ENCODE results near the gene GNA15.

The GNA15 gene

DNA sequence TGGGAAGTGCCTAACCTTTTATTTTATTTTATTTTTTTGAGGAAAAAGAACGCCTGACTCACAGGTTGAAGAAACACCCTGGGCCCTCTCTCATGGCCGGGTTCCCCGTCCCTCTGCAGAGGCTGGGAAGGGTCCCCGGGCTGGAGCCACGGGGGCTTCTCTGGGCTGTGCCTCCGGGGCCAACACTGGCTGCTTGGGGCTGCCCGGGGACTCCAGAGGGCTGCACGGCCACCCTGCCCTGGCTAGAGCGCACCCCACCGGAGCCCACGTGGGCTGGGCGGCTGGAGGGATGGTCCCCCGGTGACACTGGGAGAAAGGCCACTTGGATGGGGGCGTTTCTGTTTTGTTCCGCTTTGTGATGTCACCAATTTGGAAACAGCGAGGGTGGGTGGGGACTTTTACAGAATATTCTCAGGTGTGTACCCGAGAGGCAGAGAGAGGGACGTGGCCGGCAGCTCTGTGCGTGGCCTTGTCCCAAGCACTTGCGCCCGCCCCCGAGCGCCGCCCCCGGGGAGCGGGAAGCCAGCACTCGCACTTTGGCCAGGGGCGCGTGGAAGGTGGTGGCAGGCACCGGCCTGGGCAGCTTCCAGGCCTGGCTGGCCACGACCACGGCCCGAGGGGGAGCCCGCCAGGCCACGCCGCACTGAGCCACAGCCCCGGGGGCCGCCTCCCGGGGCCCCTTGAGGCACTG lies 13.9 kb upstream of the GNA15 start:
- FAIRE-seq: no peak

DNA sequence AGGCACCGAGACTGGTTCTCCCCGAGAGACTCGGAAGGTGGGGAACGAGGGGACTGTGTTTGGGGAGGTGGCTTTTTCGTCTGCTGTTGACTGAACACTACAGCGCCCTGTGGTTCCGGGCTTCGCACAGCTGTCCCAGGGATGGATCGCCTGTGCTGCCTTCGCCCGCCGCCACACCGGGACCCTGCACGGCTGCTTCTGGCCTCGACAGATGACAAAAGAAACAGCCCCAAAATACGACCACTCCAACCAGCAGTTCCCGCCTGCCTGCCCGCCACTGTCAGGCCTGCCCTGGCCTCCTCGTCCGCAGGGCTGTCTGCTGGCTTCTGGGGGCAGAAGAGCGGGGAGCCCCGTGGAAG lies 13.3 kb upstream of the GNA15 start:
- no peak for FAIRE-seq

DNA sequence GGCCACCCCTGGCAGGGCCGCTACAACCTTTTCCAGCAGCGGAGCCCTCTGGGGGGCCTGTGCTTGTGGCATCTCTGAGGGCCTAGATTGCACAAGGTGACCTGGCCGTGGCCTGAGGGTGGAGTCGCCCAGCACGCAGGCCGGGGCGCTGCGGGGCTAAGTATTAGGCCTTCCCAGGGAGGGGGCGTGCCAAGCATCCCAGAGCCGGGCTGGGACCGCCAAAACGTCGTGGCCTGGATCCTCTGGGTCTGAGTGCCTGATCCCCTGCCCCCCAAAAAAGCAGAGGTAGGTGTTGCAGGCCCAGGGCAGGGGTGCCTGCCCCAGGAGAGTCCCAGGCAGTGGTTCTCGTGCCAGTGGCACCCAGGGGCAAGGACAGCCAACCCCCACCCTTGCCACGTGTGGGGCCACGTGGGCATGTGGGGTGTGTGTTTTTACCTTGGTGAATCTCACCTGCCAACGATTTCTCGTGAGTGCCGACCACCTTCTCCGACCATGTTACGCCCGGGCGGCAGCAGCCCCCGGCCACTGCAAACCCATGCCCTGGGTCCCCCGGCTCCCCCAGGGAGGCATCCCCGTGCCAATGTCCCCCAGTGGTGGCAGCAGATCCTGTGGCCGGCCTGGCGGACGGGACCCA lies 12.6 kb upstream of the GNA15 start:
- no peak for FAIRE-seq

DNA sequence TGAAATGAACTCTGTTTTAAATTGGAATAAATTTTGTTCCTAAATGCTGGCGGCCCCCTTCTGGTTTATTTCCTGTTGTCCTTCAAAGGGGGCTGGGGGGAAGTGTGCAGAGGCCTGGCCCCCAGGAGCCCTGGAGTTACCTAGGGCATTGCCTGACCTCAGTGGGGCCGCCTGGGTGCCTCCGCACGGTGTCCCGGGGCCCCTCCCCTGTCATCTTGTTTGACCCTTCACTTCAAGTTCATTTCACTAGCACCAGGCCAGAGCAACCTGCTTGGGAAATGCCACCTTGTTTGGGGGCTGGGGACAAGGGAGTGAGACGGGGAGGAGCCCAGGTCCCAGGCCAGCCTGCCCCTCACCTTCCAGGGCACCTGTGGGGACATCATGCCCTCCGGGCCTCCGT lies 11.9 kb upstream of the GNA15 start:
- no peak for FAIRE-seq

DNA sequence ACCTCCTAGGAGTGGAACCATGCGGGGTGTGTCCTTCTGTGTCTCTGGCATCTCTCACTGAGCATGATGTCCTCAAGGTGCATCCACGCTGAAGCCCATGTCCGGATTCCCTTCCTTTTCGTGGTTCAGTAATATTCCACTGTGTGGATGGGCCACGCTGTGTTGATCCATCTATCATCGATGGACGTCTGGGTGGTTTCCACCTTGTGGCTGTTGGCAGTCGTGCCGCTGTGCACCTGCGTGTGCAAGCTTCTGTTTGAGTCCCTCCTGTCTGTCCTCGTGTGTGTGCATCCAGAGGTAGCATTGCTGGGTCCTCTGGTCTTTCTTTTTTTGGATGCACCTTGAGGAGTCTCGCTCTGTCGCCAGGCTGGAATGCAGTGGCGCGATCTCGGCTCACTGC lies 11.2 kb upstream of the GNA15 start:
- no peak for FAIRE-seq

DNA sequence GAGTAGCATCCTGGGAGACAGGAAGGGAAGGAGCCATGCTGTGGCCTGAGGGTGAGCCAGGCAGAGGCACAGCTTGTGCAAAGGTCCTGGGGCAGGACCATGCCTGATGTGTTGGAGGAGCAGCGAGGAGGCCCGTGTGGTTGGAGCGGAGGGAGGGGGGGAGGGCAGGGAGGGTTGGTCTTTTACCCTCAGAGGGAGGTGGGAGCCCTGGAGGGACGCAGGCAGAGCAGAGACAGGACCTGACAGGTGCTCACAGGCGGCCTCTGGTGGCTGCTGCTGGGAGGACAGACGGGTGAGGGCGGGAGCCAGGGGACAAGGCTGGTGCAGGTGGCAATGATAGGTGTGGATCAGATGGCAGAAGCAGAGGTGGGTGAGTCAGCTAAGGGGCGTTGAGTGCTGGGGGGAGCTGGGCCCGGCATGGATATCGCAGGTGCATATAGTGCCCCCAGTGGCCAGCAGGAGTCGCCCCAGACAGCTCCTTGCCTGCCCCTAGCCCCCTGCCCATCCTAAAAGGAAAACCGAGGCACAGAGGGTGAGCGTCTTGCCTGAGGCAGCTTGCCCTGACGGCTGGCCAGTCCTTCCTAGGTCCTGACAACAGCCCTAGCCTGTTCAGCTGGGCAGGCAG lies 9.8 kb upstream of the GNA15 start:
- no peak for FAIRE-seq

DNA sequence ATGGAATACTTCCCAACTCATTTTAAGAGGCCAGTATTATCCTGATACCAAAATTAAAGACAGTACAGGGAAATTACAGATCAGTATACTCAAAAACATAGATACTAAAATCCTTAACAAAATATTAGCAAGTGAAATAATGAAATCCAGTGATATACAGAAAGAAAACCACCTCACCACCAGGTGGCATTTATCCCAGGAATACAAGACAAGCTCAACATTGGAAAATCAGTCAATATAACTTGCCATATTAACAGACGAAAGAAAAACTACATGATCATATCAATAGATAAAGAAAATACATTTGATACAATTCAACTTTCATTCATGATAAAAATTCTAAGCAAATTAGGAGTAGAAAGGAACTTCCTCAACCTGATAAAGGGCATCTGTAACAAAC lies 6.7 kb upstream of the GNA15 start:
- FAIRE-seq: no peak

DNA sequence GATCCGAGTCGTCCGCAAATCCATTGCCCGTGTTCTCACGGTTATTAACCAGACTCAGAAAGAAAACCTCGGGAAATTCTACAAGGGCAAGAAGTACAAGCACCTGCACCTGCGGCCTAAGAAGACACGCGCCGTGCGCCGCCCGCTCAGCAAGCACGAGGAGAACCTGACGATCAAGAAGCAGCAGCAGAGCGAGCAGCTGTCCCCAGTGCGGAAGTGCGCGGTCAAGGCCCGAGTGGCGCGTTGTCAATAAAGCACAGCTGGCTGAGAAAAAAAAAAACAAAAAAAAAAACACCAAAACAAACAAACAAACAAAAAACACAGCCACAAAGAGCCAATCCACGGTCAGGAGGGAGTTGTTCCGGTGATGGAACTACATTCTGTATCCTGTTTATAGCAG lies 4.7 kb upstream of the GNA15 start:
- no peak for FAIRE-seq

DNA sequence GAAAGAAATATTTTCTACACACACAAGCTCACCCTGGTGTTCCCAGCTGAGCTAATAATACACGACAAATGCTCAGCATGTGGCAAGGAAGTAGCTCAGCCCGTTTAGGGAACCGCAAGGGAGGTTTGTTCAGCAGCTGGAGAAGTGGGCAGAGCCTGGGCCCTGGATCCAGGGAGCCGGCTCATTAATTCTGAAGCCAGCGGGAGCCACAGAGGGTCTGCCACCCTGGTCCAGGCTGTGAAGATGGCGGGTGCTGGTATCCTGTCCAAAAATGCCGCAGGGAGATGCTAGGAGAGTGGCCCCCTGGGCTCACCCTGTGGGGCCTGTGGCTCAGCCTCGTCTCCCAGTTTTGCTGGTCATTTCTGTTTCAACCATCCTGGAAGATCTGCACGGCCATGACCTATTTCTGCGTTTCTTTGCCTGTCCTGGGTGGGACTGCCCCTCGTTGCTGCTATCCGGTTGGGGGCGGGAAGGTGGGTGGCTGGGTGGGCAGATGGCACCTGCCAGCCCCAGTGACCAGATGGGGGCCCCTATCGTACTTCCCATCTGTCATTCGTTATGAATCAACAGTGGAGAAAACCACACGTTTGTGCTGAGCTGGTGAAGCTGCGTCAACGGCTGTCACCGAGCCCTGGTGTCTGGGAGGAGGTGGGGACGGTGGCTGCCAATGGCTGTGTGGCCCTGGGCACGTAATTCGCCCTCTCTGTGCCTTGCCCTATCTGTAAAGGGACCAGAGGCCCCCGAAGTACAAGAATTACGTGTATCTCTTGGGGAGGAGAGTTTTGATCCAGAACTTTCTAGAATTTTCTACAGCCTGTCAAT lies 2.7 kb upstream of the GNA15 start:
- no peak for FAIRE-seq

DNA sequence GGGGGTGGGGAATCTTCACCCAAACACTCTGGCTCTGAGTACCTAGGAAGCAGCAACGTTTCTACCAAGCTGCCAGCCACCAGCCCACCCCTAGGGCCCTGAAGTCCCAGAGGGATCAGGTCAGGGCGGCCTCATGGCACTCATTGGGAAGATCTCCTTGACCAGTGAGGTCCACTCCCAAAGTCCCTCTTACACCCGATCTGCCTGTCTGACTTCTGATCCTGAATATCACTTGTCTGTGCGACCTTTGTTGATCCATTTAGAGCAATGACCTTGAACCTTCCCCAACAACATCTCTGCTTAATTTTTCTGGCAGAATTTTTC lies 2.1 kb upstream of the GNA15 start:
- FAIRE-seq: no peak

DNA sequence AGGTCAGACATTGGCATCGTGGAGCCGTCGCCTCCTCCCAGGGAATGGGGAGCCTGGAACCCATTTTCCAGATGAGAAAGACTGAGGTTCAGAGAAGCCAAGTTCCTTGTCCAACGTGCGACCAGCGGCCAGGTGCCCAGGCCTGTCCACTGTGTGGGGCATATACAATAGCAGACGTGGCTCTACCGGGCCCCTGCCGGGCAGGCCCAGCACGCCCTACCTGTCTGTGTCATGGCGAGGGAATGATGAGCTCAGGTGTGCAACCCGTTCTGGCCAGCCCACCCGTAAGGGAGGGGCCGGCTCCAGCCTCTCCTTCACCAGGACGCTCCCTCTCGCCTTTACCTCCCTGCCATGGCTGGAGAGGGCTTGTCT lies 837 bp downstream of the GNA15 start:
- FAIRE-seq: no peak

DNA sequence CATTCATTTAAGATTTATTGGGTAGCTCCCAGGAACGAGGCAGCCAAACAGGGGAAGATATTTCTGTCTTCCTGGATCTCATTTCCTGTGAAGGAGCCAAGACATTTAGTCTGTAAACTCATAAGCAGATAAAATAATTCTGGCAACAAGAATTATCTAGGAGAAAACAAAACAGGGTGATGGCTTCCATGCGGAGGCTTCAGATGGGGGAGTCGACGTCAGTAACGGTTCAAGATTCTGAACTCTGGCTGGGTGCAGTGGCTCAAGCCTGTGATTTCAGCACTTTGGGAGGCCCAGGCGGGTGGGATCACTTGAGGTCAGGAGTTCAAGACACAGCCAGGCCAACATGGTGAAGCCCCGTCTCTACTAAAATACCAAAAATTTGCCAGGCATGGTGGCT lies 1.3 kb downstream of the GNA15 start:
- FAIRE-seq: no peak

DNA sequence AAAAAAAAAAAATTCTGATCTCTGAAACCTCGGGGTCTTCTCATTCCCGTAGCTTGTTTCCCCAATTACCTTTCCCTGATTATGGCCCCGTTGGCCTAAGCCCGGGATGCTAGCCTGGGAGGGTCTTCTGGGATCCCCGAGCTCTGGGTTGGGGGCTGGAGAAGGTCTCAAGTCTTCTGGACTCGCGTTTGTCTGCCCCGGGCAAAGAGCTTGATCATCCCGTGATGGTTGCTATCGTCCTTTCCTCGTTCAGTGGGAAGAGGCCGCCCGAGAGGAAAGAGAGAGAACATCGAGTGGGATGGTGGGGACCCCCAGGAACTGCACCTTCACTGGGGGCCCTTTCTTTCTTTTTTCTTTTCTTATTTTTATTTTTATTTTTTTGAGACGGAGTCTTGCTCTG lies 2.4 kb downstream of the GNA15 start:
- no peak for FAIRE-seq

DNA sequence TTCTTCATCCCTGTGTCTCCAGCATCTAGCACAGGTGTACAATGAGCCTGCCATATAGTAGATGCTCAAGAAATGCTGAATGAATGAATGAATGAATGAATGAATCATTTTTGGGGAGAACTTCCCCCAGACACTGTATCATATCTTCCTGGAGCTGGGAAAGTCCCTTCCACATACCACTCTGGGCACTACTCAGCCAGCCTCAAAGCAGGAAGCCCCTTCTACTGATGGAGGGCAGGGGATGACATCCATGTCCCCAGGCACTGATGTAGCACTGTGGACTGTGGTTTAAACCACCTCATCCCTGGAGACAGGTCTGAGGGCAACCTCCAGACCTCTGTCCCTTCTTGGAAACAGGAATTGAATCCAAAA lies 4.8 kb downstream of the GNA15 start:
- FAIRE-seq: no peak

DNA sequence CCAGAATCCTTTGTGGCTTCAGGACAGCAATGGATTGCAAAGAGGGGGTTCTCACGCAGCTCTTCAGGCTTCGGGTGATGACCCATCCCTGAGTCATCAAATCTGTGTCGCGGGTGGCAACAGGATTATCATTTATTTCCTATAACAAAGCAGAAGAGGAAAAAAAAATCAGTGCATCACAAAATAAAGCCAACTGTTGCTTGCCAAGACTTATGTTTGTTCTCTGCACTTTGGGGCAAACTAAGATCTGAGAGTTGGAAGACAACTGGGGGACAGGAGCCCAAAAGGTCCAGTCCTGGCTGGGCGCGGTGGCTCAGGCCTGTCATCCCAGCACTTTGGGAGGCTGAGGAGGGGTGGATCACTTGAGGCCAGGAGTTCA lies 6.4 kb downstream of the GNA15 start:
- FAIRE-seq: no peak

DNA sequence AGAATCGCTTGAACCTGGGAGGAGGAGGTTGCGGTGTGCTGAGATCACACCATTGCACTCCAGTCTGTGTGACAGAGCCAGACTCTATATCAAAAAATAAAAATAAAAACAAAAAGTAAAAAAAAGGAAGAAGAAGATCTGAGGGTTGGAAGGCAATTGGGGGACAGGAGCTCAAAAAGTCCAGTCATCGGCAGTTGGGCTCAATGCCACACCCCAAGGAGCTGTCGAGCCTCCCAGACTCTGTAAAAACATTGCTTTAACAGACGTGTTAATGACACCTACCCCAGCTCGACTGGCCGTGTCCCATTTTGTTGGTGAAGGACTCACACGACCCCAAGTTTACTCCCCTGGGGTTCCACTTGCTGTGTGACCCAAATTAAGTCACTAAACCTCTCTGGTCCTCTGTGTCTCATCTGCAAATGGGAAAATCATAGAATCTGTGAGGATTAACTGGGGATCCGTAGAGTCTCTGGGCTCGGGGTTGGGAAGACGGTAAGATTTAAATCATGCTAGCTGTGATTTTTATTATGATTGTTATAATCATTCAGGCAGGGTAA lies 7.0 kb downstream of the GNA15 start:
- no peak for FAIRE-seq

DNA sequence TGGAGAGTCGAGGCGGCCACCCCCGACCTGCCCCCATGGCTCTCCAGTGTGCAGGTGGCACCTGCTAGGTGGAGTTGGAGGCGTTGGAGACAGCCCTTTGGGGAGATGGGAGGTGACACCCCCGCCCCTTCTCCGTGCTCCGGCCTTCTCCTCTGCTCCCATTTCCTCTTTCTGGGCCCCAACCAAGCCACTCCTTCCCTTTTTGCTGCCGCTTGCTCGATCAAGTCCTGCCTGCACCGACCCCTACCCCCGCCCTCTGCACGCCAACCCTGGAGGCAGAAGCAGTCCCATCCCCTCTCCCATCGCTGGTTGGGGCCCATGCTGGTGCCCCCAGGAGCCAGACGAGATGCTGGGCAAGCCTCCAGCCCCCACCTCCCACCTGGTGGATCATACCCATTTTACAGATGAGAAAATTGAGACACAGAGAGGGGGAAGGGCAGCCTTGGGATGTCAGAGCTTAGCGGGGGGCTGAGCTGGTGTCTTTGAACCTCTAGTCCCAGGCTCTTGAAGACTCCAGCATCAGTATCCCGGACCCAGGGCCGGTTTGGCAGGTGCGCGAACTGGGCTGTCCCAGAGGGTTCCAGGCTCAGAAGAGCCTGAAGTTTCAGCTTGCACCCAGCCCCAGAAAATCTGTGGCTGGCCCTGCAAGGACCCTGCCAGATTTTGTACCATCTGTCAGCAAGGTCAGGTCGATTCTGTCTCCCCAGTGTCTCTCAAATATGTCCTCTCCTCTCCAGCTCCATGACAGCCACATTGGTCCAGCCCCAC lies 10.3 kb downstream of the GNA15 start:
- FAIRE-seq: no peak

DNA sequence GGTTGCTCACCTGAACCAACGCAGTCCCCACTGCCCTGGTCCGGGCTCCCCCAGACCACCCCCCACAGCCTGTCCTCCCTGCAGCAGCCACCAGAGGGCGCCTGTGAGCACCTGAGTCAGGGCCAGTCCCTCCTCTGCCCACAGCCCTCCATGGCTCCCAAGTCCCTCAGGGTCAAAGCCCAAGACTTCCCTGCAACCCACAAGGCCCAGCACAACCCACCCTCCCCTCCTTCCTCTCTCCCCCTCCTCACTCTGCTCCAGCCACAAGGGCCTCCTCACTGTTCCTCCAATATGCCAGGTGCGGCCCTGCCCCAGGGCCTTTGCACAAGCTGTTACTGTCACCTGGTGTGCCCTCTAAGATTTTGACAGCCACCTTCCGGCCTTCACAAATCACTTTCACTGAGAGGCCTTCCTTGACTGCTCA lies 10.9 kb downstream of the GNA15 start:
- FAIRE-seq: no peak

DNA sequence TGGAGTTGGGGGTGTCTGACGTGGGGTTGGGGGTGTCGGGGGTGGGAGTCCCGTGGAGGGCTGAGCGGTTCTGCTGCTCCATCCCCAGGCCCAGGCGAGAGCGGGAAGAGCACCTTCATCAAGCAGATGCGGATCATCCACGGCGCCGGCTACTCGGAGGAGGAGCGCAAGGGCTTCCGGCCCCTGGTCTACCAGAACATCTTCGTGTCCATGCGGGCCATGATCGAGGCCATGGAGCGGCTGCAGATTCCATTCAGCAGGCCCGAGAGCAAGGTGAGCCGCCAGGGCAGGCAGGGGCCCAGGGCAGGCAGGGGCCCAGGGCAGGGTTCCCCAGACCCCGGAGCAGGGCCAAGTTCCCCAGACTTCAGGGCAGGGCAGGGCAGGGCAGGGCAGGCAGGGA lies 12.7 kb downstream of the GNA15 start:
- FAIRE-seq: no peak

DNA sequence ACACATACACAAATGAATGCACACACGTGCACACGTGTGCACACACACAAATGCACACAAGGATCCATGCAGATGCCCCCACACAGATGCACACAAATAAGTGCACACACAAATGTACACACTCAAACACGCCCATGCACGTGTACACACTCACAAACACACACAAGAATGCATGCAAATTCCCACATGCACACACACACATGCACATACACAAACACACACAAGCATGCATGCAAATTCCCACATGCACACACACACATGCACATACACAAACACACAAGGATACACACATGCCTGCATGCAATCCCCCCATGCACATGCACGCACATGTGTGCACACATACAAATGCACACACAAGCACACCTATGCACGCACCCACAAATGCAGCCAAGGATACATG lies 13.3 kb downstream of the GNA15 start:
- FAIRE-seq: no peak

DNA sequence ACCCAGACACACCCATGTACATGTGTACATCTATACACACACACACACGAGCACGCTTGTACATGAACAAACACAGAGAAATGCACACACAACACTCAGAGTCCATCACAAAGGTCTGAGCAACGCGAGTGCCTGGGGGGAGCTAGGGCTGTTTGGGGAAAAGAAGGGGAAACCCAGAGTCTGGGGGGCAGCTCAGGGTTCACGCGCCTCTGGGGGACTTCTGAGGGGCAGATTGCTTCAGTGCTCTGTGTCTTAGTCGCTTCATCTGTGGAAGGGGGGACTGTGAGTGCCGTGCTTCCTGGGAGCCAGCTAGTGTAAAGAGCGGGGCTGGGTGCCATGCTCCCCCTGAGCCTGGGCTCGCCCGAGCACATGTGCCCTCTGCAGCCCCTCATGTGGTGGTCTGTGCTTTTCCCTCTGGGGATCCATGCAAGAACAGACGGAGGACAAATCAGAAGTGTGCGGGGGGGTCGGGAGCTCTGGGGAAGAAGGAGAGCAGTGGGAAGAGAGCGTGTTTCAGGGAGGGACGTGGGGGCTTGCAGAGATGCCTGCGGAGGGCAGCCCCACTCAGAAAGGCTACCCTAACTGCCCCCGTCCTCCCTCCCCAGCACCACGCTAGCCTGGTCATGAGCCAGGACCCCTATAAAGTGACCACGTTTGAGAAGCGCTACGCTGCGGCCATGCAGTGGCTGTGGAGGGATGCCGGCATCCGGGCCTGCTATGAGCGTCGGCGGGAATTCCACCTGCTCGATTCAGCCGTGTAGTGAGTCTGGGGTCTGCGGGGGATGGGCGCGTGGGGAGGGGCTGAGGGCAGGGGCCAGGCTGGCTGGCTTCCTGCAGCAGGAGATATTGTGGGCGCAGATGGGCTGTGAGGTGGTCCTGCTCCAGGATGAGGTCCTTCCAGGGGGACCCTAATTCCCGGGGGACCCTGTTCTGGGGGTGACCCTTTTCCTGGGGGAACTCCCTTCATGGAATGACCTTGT lies 14.0 kb downstream of the GNA15 start:
- FAIRE-seq: no peak

Measured in colon (tissue), 2 donors.